GM21447 (cell line): Measurements from ENCODE around the gene ZFAND2B.
"Not testable (repeated sequence)": the region's sequence is repeated elsewhere in the genome, so short reads cannot be mapped to it uniquely, and the experiment has no call there.

Experiments
- ATAC-seq: cut with Tn5 transposase; IDR thresholded peaks from one replicate; pipeline ENCODE4 v1.9.1; 2021; ENCODE audit not compliant: unreplicated experiment

ZFAND2B gene

GRCh38 chr2:219175928-219176817, 30.4 kb upstream of the ZFAND2B start:
- peak; percentile 41 for ATAC-seq

DNA sequence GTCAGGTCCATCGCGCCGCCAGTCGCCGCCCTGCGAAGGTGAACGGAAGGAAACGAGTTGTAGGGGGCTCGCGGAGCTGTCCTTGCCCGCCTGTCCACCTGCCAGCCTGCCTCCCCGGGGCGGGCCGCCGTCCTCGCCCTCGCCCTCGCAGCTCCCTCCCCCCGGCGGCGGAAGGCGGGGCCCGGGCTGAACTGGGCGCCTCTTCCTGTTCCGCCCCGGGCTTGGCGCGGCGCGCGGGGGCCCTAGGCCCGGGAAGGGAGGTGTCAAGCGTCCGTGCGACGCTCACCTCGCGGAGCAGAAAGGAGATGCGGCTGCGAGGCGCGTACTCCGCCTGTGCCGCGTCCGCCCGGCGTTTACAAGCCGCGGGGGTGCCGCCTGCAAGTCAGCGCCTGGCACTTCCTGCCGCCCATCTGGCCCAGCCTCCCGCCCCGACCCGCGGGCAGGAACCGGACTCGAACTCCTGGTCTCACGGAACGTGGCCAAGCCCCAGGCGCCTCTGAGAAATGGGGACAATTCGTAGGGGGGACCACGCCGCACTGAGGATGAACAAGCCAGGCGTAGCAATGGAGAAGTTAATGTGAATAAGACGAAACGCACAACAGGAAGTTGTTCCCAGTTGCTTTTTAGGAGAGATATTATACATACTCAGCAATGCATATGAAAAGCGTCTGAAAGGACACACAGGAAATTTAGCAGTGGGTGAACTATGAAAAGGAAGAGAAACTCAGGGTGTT, 29.6 kb upstream of the ZFAND2B start, which contains the start of gene CNPPD1:
CNPPD1 (minus strand) TSS at position 108 of the 734 bp plus-strand sequence; CDS start at position 11, 97 bp downstream.
- ATAC-seq = peak; percentile 65

DNA sequence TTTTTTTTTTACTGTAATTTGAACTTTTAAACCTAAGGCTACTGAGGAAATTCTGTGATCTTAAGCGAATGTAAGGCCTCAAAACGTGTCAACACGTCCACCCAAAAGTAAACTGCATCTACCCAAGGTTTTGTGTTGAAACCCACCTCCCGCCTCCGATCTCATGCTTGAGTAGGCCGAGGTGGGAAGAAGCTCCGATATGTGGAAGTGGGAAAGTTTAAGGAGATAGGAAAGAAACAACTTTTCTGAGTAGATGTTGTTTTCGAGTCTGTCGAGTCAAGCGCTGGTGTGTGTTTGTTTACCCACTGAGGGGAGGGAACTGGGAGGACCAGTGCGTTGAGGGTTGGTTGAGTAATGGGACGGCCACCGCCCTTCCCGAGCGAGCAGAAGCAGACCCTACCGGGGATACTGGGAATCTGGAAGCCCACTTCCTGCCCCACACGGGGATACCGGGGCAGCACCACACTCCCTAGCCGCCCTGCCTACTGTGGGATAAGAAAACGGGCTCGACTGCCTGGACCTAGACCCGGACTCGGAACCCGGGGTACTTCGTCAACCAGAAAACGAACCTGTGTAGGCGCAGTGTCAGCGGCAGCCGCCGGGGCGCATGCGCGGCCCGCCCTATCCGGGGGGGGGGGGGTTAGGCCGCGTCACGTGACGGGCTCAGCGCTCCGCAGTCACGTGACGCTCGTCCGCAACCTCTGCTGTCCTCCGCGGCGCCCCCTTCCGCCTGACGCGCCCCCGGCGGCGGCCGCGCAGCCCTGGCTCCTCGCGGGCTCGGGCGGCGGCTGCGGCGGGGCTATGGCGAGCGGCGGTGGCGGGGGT, 28.8 kb upstream of the ZFAND2B start, which contains the start of gene RETREG2:
RETREG2 (plus strand) TSS at position 724 of the 825 bp plus-strand sequence; CDS start at position 802, 78 bp downstream.
- peak; percentile 36 for ATAC-seq

GRCh38 chr2:219178377-219179175, 28.0 kb upstream of the ZFAND2B start:
- peak; percentile 13 for ATAC-seq

GRCh38 chr2:219179601-219180465, 26.7 kb upstream of the ZFAND2B start:
- no peak for ATAC-seq

- no peak for ATAC-seq
These were observed 25.6 kb upstream of the ZFAND2B start for GRCh38 chr2:219180961-219181360.

- no peak for ATAC-seq
These were observed 25.1 kb upstream of the ZFAND2B start for GRCh38 chr2:219181531-219181930.

GRCh38 chr2:219182331-219183150, 24.0 kb upstream of the ZFAND2B start:
- ATAC-seq = no peak

DNA sequence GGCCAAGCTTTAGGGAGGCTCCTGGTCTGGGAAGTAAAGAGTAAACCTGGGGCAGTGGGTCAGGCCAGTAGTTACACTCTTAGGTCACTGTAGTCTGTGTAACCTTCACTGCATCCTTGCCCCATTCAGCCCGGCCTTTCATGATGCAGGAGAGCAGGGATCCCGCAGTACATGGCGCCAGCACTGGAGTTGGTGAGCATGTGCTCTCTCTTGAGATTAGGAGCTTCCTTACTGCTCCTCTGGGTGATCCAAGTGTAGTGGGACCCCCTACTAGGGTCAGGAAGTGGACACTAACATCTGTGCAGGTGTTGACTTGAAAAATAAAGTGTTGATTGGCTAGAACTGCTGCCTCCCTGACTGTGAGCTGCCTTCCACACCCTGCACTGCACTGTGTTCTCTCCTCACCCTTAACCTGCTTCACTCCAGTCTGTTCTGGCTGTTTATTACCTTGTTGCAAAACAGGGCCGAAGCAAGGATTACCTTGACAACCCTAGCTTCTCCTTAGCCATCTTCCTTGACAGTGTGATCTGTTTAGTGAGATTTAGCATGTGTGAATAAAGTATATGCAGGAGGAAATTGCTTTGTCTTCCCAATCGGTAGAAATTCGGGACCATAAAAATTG, 23.3 kb upstream of the ZFAND2B start:
- no peak for ATAC-seq

GRCh38 chr2:219184121-219184520, 22.5 kb upstream of the ZFAND2B start:
- ATAC-seq = no peak

DNA sequence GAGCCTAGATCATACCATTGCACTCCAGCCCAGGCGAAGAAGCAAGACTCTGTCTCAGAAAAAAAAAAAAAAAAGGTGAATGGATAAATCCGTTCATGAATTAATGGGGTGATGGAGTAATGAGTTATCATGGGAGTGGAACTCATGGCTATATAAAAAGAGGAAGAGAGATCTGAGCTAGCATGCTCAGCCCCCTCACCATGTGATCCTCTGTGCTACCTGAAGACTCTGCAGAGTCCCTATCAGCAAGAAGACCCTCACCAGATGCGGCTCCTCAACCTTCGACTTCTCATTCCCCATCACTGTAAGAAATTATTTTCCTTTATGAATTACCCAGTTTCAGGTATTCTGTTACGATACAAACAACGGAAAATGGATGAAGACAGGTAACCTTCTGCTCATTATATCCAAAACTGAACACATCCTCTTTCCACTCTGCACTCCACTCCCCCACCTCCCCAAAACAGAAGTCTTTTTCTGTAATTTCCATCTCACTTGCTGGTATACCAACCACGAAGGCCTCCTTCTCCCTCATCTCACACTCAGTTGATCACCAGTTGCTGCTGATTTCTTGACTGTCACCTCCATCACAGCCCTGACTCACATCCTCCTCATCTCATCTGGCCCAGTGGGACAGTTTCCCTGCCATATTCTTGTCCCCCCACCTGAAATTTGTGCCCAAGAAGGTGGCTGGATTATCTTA, 19.7 kb upstream of the ZFAND2B start:
- ATAC-seq = no peak

DNA sequence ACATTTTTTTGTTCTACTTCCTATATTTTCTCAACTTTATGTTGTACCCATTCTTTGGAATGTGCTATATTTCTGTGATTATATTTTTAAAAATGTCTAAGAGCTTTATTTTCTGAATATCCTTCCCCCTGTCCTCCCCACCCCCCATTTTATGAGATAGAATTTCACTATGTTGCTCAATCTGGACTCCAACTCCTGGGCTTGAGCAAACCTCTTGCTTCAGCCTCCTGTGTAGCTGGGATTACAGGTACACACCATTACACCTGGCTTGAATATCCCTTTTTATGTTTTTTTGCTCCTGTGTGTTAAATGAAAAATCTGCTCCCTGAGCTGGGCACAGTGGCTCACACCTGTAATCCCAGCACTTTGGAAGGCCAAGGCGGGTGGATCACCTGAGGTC, 9.2 kb upstream of the ZFAND2B start:
- no peak for ATAC-seq

DNA sequence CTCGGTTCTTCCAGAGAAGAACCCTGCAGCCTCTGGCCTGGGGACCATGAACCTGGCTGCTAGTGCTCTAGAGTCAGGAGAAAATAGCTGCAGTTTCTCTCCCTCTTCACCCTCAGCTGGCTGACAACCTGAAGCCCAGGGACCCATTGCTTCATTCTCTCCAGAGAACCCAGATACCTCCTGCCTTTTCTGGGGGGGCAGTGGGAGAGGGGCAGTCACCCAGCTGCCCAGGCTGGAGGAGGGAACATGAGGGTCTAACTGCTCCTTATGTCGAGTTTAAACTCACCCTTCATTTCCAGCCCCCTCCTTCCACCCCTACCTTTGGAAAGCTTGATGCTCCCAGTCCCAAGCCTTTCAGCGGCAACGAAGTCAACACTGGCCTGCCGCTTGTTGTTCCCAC, 7.6 kb upstream of the ZFAND2B start:
- no peak for ATAC-seq

GRCh38 chr2:219199470-219200211, 6.9 kb upstream of the ZFAND2B start:
- no peak for ATAC-seq

- not testable (repeated sequence) for ATAC-seq
These were observed 5.9 kb upstream of the ZFAND2B start for GRCh38 chr2:219200502-219201326.

- not testable (repeated sequence) for ATAC-seq
These were observed 5.3 kb upstream of the ZFAND2B start for GRCh38 chr2:219201331-219201730.
